ENCODE data around the gene NFRKB.

Gene NFRKB

DNA sequence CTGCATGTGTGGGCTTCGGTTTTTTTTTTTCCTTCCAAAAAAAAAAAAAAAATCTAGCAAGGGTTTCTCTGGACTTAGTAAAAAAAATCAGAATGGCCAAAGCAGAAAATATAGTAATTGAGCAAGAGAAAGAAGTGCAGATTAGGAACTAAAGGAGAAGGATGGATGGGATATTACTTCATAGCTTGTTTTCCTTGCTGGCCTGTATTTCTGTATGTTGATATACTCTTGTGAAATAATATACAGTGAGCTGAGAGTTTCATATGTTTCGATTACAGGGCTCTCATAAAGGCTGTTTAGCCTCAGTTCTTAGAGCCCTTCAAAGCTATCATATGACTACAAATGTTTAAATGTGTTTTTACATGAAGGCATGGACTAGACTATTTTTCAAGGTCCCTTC lies 34.3 kb upstream of the NFRKB start:
- H3K4me1 ChIP-seq (ENCODE audit: low read depth, poor library complexity, severe bottlenecking): no peaks in the 10 kb centered on the region
- H3K9ac ChIP-seq: no peak overlapping the region
- no peak overlapping the region for H2AFZ ChIP-seq (ENCODE audit: low read depth)
- TF ChIP-seq, protein P1, sequence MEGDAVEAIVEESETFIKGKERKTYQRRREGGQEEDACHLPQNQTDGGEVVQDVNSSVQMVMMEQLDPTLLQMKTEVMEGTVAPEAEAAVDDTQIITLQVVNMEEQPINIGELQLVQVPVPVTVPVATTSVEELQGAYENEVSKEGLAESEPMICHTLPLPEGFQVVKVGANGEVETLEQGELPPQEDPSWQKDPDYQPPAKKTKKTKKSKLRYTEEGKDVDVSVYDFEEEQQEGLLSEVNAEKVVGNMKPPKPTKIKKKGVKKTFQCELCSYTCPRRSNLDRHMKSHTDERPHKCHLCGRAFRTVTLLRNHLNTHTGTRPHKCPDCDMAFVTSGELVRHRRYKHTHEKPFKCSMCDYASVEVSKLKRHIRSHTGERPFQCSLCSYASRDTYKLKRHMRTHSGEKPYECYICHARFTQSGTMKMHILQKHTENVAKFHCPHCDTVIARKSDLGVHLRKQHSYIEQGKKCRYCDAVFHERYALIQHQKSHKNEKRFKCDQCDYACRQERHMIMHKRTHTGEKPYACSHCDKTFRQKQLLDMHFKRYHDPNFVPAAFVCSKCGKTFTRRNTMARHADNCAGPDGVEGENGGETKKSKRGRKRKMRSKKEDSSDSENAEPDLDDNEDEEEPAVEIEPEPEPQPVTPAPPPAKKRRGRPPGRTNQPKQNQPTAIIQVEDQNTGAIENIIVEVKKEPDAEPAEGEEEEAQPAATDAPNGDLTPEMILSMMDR (conservative IDR thresholded peaks at IDR 0.05; ENCODE audit: low read depth, low read length): no peak
- H3K4me2 ChIP-seq: no peak overlapping the region
- H3K79me2 ChIP-seq (ENCODE audit: insufficient read depth, low read depth): no peaks in the 10 kb centered on the region
- no peaks in the 10 kb centered on the region for H3K36me3 ChIP-seq (ENCODE audit: insufficient read depth)
- no peak overlapping the region for H3K27ac ChIP-seq
- no peak overlapping the region for H3K4me3 ChIP-seq (IDR thresholded peaks at IDR 0.05; ENCODE audit: insufficient read depth, low read depth, low read length)
- no peaks in the 10 kb centered on the region for H3K27me3 ChIP-seq (ENCODE audit: insufficient read depth, low read depth)
- H4K20me1 ChIP-seq (ENCODE audit: insufficient read depth): no peaks in the 10 kb centered on the region

- Histone ChIP-seq H3K36me3 (ENCODE audit: insufficient read depth) (no peaks in the 10 kb centered on the region), H3K79me2 (ENCODE audit: insufficient read depth, low read depth) (no peaks in the 10 kb centered on the region), H3K27me3 (ENCODE audit: insufficient read depth, low read depth) (no peaks in the 10 kb centered on the region), H3K4me1 (ENCODE audit: low read depth, poor library complexity, severe bottlenecking) (no peaks in the 10 kb centered on the region), H3K9ac (no peak overlapping the region), H3K4me3 (IDR thresholded peaks at IDR 0.05; ENCODE audit: insufficient read depth, low read depth, low read length) (no peak overlapping the region), H3K27ac (no peak overlapping the region), H2AFZ (ENCODE audit: low read depth) (no peak overlapping the region), H4K20me1 (ENCODE audit: insufficient read depth) (no peaks in the 10 kb centered on the region), H3K4me2 (no peak overlapping the region)
- TF ChIP-seq, protein P1 (conservative IDR thresholded peaks at IDR 0.05; ENCODE audit: low read depth, low read length): no peak
Observed at GRCh38 chr11:129928923-129929692, 33.7 kb upstream of the NFRKB start.

GRCh38 chr11:129922674-129923073 lies 27.3 kb upstream of the NFRKB start:
- peaks cover 8% of the 10 kb centered on the region for H3K4me1 ChIP-seq (ENCODE audit: low read depth, poor library complexity, severe bottlenecking)
- H3K79me2 ChIP-seq (ENCODE audit: insufficient read depth, low read depth): no peaks in the 10 kb centered on the region
- H3K27ac ChIP-seq: no peak overlapping the region
- H3K27me3 ChIP-seq (ENCODE audit: insufficient read depth, low read depth): no peaks in the 10 kb centered on the region
- H2AFZ ChIP-seq (ENCODE audit: low read depth): no peak overlapping the region
- TF ChIP-seq, protein P1 (conservative IDR thresholded peaks at IDR 0.05; ENCODE audit: low read depth, low read length): no peak
- H3K36me3 ChIP-seq (ENCODE audit: insufficient read depth): no peaks in the 10 kb centered on the region
- no peak overlapping the region for H3K4me3 ChIP-seq (IDR thresholded peaks at IDR 0.05; ENCODE audit: insufficient read depth, low read depth, low read length)
- no peaks in the 10 kb centered on the region for H4K20me1 ChIP-seq (ENCODE audit: insufficient read depth)
- no peak overlapping the region for H3K4me2 ChIP-seq
- no peak overlapping the region for H3K9ac ChIP-seq

- H3K36me3 ChIP-seq (ENCODE audit: insufficient read depth): no peaks in the 10 kb centered on the region
- TF ChIP-seq, protein P1 (conservative IDR thresholded peaks at IDR 0.05; ENCODE audit: low read depth, low read length): no peak
- no peak overlapping the region for H3K27ac ChIP-seq
Observed at GRCh38 chr11:129918361-129918760, 23.0 kb upstream of the NFRKB start.

More at GRCh38 chr11:129918361-129918760, 23.0 kb upstream of the NFRKB start:
- Histone ChIP-seq H3K4me2 (no peak overlapping the region), H3K27me3 (ENCODE audit: insufficient read depth, low read depth) (no peaks in the 10 kb centered on the region), H4K20me1 (ENCODE audit: insufficient read depth) (no peaks in the 10 kb centered on the region), H3K4me1 (ENCODE audit: low read depth, poor library complexity, severe bottlenecking) (peaks cover 5% of the 10 kb centered on the region), H3K4me3 (IDR thresholded peaks at IDR 0.05; ENCODE audit: insufficient read depth, low read depth, low read length) (no peak overlapping the region), H3K79me2 (ENCODE audit: insufficient read depth, low read depth) (no peaks in the 10 kb centered on the region), H3K9ac (no peak overlapping the region), H2AFZ (ENCODE audit: low read depth) (no peak overlapping the region)
